IMR-90 (cell line): ENCODE measurements around the gene ITGA3. TPM values are rescaled to one million over a fixed set of nuclear protein-coding genes. Genes with fewer than 3 reads are reported as not detected.

Source experiments
- ATAC-seq: fragments of 200-7000 bp; cut with Tn5 transposase; 2 replicates; pipeline ENCODE4 v1.9.1; 2020; ENCODE audit warnings: low read depth, mild to moderate bottlenecking, moderate library complexity
- BruUV-seq: library from RNA; stranded (reverse); fragments of 400-500 nt; replicated peaks from 2 replicates; lab custom pipeline; 2021; lab: Mats Ljungman, UMichigan
- CTCF ChIA-PET: fragments of 300-600 bp; formaldehyde crosslinking; extraction: SDS; loops from one replicate; lab custom pipeline; 2021; ENCODE audit warnings: antibody characterized with exemption; lab: Yijun Ruan, JAX
- POLR2A ChIA-PET: fragments of 300-600 bp; sonication (Branson Sonifier 250); formaldehyde crosslinking; loops from one replicate; lab custom pipeline; 2022; ENCODE audit warnings: antibody characterized with exemption; ENCODE audit not compliant: unreplicated experiment; lab: Charles Lee
- DNase-seq: peaks from one replicate; pipeline ENCODE4 v3.0.0; 2013
- H2AFZ ChIP-seq: replicated peaks from 2 replicates; pipeline ENCODE3; 2013; ENCODE audit warnings: low read length, mild to moderate bottlenecking; ENCODE audit not compliant: poor library complexity
- H2AK5ac ChIP-seq: 2 replicates; pipeline ENCODE4 v1.6.1; 2013; ENCODE audit warnings: low read depth, low read length, inconsistent platforms
- H2AK9ac ChIP-seq: replicated peaks from 2 replicates; pipeline ENCODE3; 2013; ENCODE audit warnings: mild to moderate bottlenecking, low read depth, low read length, moderate library complexity; ENCODE audit not compliant: poor library complexity
- H2BK120ac ChIP-seq: 2 replicates; pipeline ENCODE4 v1.6.1; 2013; ENCODE audit warnings: low read depth, low read length, inconsistent platforms
- H2BK15ac ChIP-seq: 3 replicates; pipeline ENCODE4 v1.6.1; 2013; ENCODE audit warnings: low read depth, low read length, inconsistent platforms
- H2BK20ac ChIP-seq: 2 replicates; pipeline ENCODE4 v1.6.1; 2013; ENCODE audit warnings: low read depth, mild to moderate bottlenecking, inconsistent platforms, low read length, moderate library complexity
- H2BK5ac ChIP-seq: 2 replicates; pipeline ENCODE4 v1.6.1; 2013; ENCODE audit warnings: mild to moderate bottlenecking, low read depth, low read length, inconsistent platforms; ENCODE audit not compliant: poor library complexity, severe bottlenecking
- H3K14ac ChIP-seq: replicated peaks from 2 replicates; pipeline ENCODE4 v1.6.1; 2013; ENCODE audit warnings: low read depth, low read length, inconsistent platforms
- H3K18ac ChIP-seq: 2 replicates; pipeline ENCODE4 v1.6.1; 2013; ENCODE audit warnings: low read depth, low read length, control low read depth
- H3K23ac ChIP-seq: 2 replicates; pipeline ENCODE4 v1.6.1; 2013; ENCODE audit warnings: low read depth, low read length, inconsistent platforms
- H3K27ac ChIP-seq: 2 replicates; pipeline ENCODE4 v1.5.1; 2013; ENCODE audit warnings: mild to moderate bottlenecking, control low read depth, low read length; ENCODE audit not compliant: insufficient read depth
- H3K27me3 ChIP-seq: 2 replicates; pipeline ENCODE4 v1.6.1; 2013; ENCODE audit warnings: low read length; ENCODE audit not compliant: control insufficient read depth, insufficient read depth
- H3K36me3 ChIP-seq: 2 replicates; pipeline ENCODE4 v1.6.1; 2013; ENCODE audit warnings: low read length, mixed read lengths; ENCODE audit not compliant: control insufficient read depth, insufficient read depth
- H3K4ac ChIP-seq: 2 replicates; pipeline ENCODE4 v1.6.1; 2013; ENCODE audit warnings: low read depth, low read length, inconsistent platforms
- H3K4me1 ChIP-seq: 2 replicates; pipeline ENCODE4 v1.6.1; 2013; ENCODE audit warnings: low read length, mixed read lengths; ENCODE audit not compliant: control insufficient read depth, insufficient read depth
- H3K4me2 ChIP-seq: 2 replicates; pipeline ENCODE4 v1.6.1; 2013; ENCODE audit warnings: low read depth, mild to moderate bottlenecking, control low read depth, low read length, moderate library complexity
- H3K4me3 ChIP-seq: 2 replicates; pipeline ENCODE4 v1.5.1; 2013; ENCODE audit warnings: low read depth, mild to moderate bottlenecking, control low read depth, low read length, moderate library complexity; ENCODE audit not compliant: insufficient read depth
- H3K56ac ChIP-seq: 2 replicates; pipeline ENCODE4 v1.6.1; 2013; ENCODE audit warnings: low read length, inconsistent platforms; ENCODE audit not compliant: insufficient read depth; ENCODE audit errors: extremely low read depth
- H3K79me1 ChIP-seq, 2 experiments: 2 replicates each; pipeline ENCODE4 v1.6.1; 2013; ENCODE audit warnings: low read length in 2 of 2, inconsistent platforms in 1 of 2, low read depth in 1 of 2
- H3K9ac ChIP-seq: 2 replicates; pipeline ENCODE4 v1.6.1; 2013; ENCODE audit warnings: low read depth, low read length, control low read depth
- H3K9me1 ChIP-seq: 2 replicates; pipeline ENCODE4 v1.6.1; 2013; ENCODE audit warnings: low read length, inconsistent platforms; ENCODE audit not compliant: insufficient read depth
- H3K9me3 ChIP-seq: 2 replicates; pipeline ENCODE4 v1.6.1; 2013; ENCODE audit warnings: low read length; ENCODE audit not compliant: control insufficient read depth, insufficient read depth
- H4K20me1 ChIP-seq: 2 replicates; pipeline ENCODE4 v1.6.1; 2013; ENCODE audit warnings: low read length, inconsistent platforms; ENCODE audit not compliant: insufficient read depth
- H4K5ac ChIP-seq: 2 replicates; pipeline ENCODE4 v1.6.1; 2013; ENCODE audit warnings: mild to moderate bottlenecking, low read depth, low read length, control low read depth
- H4K8ac ChIP-seq, 2 experiments: 2 replicates each; pipeline ENCODE4 v1.6.1; 2013; ENCODE audit warnings: low read depth in 2 of 2, low read length in 2 of 2, control low read depth in 1 of 2, inconsistent platforms in 1 of 2
- H4K91ac ChIP-seq: 2 replicates; pipeline ENCODE4 v1.6.1; 2013; ENCODE audit warnings: low read depth, low read length, inconsistent platforms; ENCODE audit not compliant: insufficient read depth
- ELK1 ChIP-seq: fragments of 150-350 bp; IDR thresholded peaks from 2 replicates; pipeline ENCODE4 v1.6.1; 2016; ENCODE audit warnings: low read depth, mild to moderate bottlenecking, low read length, moderate library complexity, borderline replicate concordance
- FOS ChIP-seq: fragments of 150-350 bp; IDR thresholded peaks from 2 replicates; pipeline ENCODE4 v1.6.1; 2016; ENCODE audit warnings: low read depth, low read length
- MAZ ChIP-seq: IDR thresholded peaks from 2 replicates; pipeline ENCODE4 v1.6.1; 2012; ENCODE audit warnings: low read depth, mild to moderate bottlenecking, low read length, improper control_type of control experiment, moderate library complexity, borderline replicate concordance
- POLR2A ChIP-seq: IDR thresholded peaks from 2 replicates; pipeline ENCODE4 v1.6.1; 2012; ENCODE audit warnings: mild to moderate bottlenecking, low read depth, low read length
- RAD21 ChIP-seq: IDR thresholded peaks from 2 replicates; pipeline ENCODE4 v1.6.1; 2012; ENCODE audit warnings: low read length, improper control_type of control experiment
- RCOR1 ChIP-seq: IDR thresholded peaks from 2 replicates; pipeline ENCODE4 v1.6.1; 2012; ENCODE audit warnings: mild to moderate bottlenecking, low read length, improper control_type of control experiment; ENCODE audit not compliant: insufficient replicate concordance
- RFX5 ChIP-seq: IDR thresholded peaks from 2 replicates; pipeline ENCODE4 v1.8.0; 2012; ENCODE audit warnings: low read depth, mild to moderate bottlenecking, low read length, moderate library complexity
- WGBS, 2 experiments: methylation state at CpG; one replicate each; pipeline versions ENCODE4 v1.1.5 to v1.1.7; 2013; ENCODE audit warnings: missing lambda C conversion rate in 2 of 2; ENCODE audit not compliant: insufficient read length in 1 of 2; ENCODE audit errors: extremely low coverage in 2 of 2; 5-methylcytosine and 5-hydroxymethylcytosine counted together
- dilution Hi-C: fragments of 300-500 bp; cut with HindIII; formaldehyde crosslinking; loops from one replicate; pipeline ENCODE4 v1.14.3; 2018; ENCODE audit warnings: low sequenced_read_pairs; ENCODE audit not compliant: unreplicated experiment
- in situ Hi-C: fragments of 300-500 bp; cut with MboI; formaldehyde crosslinking; loops from 3 replicates; pipeline ENCODE4 v1.14.3; 2019; ENCODE audit warnings: low sequenced_read_pairs, inconsistent platforms, mixed read lengths
- intact Hi-C: fragments of 100-400 bp; cut with micrococcal nuclease; formaldehyde crosslinking; loops from 2 replicates; pipeline ENCODE4 v1.10.0; 2022
- polyA plus RNA-seq, 3 experiments: library from polyadenylated mRNA; depleted of rRNA; stranded (reverse); fragments of >200 nt; gene quantifications; 2 replicates each; pipeline ENCODE4 v1.2.3, GENCODE V29; 2012; ENCODE audit warnings: low replicate concordance in 1 of 3
- total RNA-seq: library from RNA; depleted of rRNA; stranded (reverse); fragments of >200 nt; gene quantifications from 2 replicates; pipeline ENCODE4 v1.2.3, GENCODE V29; 2012
- TF ChIP-seq, protein P1 (sequence below): conservative IDR thresholded peaks from 2 replicates; pipeline ENCODE4 v1.5.1; 2012; ENCODE audit warnings: mild to moderate bottlenecking, low read depth, low read length, improper control_type of control experiment

ITGA3 gene
- total and polyA plus RNA-seq, 2 of the 4 experiments (the other 2 are of a cell fraction): 78.0 to 202 TPM

DNA sequence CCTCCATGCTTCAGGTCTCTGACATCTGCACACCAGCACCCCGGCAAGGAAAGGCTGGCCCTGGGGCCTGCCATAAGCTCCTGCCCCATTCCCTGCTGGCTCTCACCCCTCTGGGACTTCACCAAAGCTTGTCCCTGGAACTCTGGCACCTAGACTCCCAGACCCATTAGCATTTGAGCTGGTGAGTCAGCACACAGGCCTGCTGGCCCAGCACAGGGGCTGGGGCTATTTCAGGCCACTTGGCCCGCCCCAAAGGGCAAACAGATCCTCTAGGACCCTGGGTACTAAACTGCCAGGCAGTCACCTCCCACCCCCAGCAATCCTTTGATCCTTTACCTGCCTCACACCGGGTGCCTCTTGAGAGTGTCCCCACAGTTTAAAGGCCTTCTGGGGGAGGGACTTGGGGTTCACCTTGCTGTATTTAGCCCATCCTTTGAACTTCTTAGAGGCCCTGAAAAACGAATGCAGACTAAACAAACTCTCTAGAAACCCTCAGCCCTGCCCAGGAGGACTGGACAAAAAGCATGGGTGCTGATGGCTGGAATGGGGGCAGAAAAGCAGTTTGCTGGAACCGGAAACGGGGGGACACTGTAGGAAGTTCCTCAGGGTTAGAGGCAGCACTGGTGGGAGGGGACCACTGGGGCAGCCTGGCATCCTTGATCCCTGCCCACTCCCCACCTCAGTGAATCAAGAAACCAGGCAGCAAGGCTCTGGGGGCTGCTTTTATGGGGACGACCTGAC is 77.3 kb downstream of the ITGA3 start:
- no peaks in the 10 kb centered on the region for H3K27me3 ChIP-seq
- no peak overlapping the region; the same call in 1 of the 2 replicates for H2BK120ac ChIP-seq
- no peak overlapping the region for H3K4me3 ChIP-seq
- H3K79me1 ChIP-seq: peaks cover 18 to 56% of the 10 kb centered on the region in 2 experiments; a peak in 3 of 4 replicates
- no peaks in the 10 kb centered on the region for H3K9me3 ChIP-seq
- ATAC-seq (peak; percentile 25), DNase-seq (peak; percentile 55)
- peak overlapping the region; percentile 3 for H3K4me2 ChIP-seq
- H4K8ac ChIP-seq: peak overlapping the region in 1 of 2 experiments; percentile 6; a peak in 1 of 4 replicates
- peaks cover 27% of the 10 kb centered on the region for H4K20me1 ChIP-seq
- 0 out of 2 replicates have a peak overlapping the region, but pooled peaks have one; percentile 5 for H3K18ac ChIP-seq
- peak overlapping the region; percentile 71 for H2AFZ ChIP-seq
- in situ Hi-C loops (no loop called here), dilution Hi-C loops (no loop called here), intact Hi-C loops (no loop called here)
- no peak overlapping the region for H4K91ac ChIP-seq
- H3K56ac ChIP-seq: peak overlapping the region; percentile 71; the same call in 1 of the 2 replicates
- H3K4me1 ChIP-seq: peaks cover 20% of the 10 kb centered on the region
- 0 out of 2 replicates have a peak overlapping the region, but pooled peaks have one; percentile 24 for H3K23ac ChIP-seq
- H3K14ac ChIP-seq: peak overlapping the region; percentile 52
- H2BK15ac ChIP-seq: no peak overlapping the region; the same call in 2 of the 3 replicates
- H4K5ac ChIP-seq: peak overlapping the region; percentile 31; the same call in 1 of the 2 replicates
- TF ChIP-seq POLR2A (no peak), FOS (peak; percentile 43; the same call in 1 of the 2 replicates), RCOR1 (no peak), RFX5 (no peak), RAD21 (no peak), ELK1 (no peak), MAZ (peak; percentile 42; the same call in 1 of the 2 replicates)
- TF ChIP-seq, protein P1, sequence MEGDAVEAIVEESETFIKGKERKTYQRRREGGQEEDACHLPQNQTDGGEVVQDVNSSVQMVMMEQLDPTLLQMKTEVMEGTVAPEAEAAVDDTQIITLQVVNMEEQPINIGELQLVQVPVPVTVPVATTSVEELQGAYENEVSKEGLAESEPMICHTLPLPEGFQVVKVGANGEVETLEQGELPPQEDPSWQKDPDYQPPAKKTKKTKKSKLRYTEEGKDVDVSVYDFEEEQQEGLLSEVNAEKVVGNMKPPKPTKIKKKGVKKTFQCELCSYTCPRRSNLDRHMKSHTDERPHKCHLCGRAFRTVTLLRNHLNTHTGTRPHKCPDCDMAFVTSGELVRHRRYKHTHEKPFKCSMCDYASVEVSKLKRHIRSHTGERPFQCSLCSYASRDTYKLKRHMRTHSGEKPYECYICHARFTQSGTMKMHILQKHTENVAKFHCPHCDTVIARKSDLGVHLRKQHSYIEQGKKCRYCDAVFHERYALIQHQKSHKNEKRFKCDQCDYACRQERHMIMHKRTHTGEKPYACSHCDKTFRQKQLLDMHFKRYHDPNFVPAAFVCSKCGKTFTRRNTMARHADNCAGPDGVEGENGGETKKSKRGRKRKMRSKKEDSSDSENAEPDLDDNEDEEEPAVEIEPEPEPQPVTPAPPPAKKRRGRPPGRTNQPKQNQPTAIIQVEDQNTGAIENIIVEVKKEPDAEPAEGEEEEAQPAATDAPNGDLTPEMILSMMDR: no peak
- POLR2A ChIA-PET: interaction anchor here (0.6 kb wide), 1 partner anchor 66 kb away, joined by 9 read pairs; no protein-coding TSS in a partner anchor
- peak overlapping the region; percentile 66 for H3K4ac ChIP-seq
- H2AK9ac ChIP-seq: peak overlapping the region; percentile 81
- peaks cover 38% of the 10 kb centered on the region for H3K36me3 ChIP-seq
- H2AK5ac ChIP-seq: peak overlapping the region; percentile 82; the same call in 1 of the 2 replicates
- CTCF ChIA-PET: interaction anchor here (0.9 kb wide), 1 partner anchor 29 kb away, joined by 3 read pairs; no protein-coding TSS in a partner anchor
- WGBS, 2 experiments: 50% methylated on average over 1 of the region's 7 CpGs; no CpG with 5 or more reads in 1 of the 2 experiments
- 0 out of 2 replicates have a peak overlapping the region, but pooled peaks have one; percentile 14 for H3K9ac ChIP-seq
- no TSS peak for BruUV-seq
- peak overlapping the region; percentile 59 for H2BK5ac ChIP-seq
- peaks cover 6% of the 10 kb centered on the region for H3K9me1 ChIP-seq
- H3K27ac ChIP-seq: peak overlapping the region; percentile 29; the same call in 1 of the 2 replicates
- no peak overlapping the region for H2BK20ac ChIP-seq
